ENCODE data around the gene SLC2A4.

Gene SLC2A4

GRCh38 chr17:7256766-7257456, 24.6 kb upstream of the SLC2A4 start:
- H3K4me3 ChIP-seq (replicated peaks; ENCODE audit: low read depth, low read length) = no peak overlapping the region
- DNase-seq (ENCODE audit: low read depth) = no peak
- TF ChIP-seq CTCF (IDR thresholded peaks at IDR 0.05; ENCODE audit: low read length, missing control alignments) = no peak

DNA sequence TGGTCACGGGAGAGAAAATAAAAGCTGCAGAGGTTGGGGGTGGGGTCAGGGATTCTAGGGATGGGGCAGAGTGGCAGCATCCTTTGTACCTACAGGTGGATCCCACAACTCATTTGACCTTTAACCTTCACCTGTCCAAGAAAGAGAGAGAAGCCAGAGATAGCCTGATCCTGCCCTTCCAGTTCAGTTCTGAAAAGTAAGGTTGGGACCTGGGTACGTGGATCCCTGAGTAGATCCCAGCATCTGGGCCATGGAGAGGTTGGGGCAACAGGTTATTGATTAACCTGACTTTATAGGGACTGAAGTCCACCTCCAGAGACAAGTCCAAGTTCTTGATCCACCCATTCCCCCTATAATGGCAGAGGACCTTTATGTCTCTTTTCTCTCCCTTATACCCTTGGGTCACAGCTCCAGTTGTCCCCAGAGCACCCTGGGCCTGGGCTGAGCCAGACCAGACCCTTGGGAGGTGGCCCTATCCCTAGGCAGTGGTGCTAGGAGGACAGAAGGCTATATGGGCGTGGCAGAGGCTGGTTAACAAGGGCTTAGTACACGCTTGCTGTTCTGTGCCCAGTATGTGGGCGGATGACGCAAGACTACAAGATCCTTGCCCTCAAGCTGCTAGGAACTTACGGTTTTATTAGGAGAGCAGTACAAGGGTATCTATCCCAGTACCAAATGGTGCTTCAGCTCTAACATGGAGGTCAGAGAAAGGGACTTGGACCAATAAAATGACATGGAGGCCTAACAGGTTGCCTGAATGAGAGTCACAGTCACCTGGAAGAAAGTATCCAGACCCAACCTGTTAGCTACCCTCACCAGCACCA, 22.6 kb upstream of the SLC2A4 start:
- DNase-seq (ENCODE audit: low read depth) = peak; percentile 44
- no peak for TF ChIP-seq CTCF (IDR thresholded peaks at IDR 0.05; ENCODE audit: low read length, missing control alignments)
- no peak overlapping the region for H3K4me3 ChIP-seq (replicated peaks; ENCODE audit: low read depth, low read length)

- no peak for TF ChIP-seq CTCF (IDR thresholded peaks at IDR 0.05; ENCODE audit: low read length, missing control alignments)
- H3K4me3 ChIP-seq (replicated peaks; ENCODE audit: low read depth, low read length) = no peak overlapping the region
- no peak for DNase-seq (ENCODE audit: low read depth)
These were observed 22.0 kb upstream of the SLC2A4 start for GRCh38 chr17:7259555-7259889.

- TF ChIP-seq CTCF (IDR thresholded peaks at IDR 0.05; ENCODE audit: low read length, missing control alignments) = no peak
- H3K4me3 ChIP-seq (replicated peaks; ENCODE audit: low read depth, low read length) = no peak overlapping the region
These were observed 21.4 kb upstream of the SLC2A4 start for GRCh38 chr17:7260151-7260550.

DNA sequence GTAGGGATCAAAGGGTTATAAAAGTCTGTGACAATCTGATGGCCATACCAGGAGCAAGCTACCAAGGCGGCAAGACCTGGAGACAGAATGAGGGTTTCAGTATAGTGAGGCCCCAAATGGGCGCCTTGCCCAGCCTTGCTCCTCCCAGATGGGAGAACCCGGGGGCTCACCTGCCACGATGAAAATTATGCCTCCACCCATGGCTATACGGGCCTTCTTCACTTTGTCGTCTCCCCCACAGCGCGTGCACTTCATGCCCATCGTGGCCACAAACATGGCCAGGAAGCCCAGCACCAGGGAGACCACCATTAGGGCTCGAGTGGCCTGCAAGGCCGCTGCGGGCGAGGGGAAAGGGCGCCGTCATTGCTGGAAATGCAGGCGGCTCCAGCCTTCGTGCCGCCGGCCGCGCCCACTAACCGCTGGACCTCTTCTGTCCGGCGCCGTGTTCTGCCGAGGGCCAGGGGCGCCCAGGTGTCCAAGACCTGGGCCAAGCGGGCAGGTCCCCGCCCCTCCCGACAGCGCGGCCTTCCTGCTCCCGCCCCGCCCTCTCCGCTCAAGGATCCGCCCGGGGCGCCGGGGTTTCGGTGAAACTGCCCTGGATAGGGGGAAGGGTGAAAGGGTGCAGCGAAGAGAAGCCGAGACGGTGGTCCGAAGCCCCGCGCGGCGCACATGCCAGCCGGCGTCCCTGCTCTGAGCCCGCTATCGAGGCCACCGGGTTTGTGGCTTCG, 20.7 kb upstream of the SLC2A4 start:
- no peak for TF ChIP-seq CTCF (IDR thresholded peaks at IDR 0.05; ENCODE audit: low read length, missing control alignments)
- no peak for DNase-seq (ENCODE audit: low read depth)
- H3K4me3 ChIP-seq (replicated peaks; ENCODE audit: low read depth, low read length) = peak overlapping the region; percentile 40

More at GRCh38 chr17:7260151-7260550, 21.4 kb upstream of the SLC2A4 start:
- DNase-seq (ENCODE audit: low read depth) = no peak

- H3K4me3 ChIP-seq (replicated peaks; ENCODE audit: low read depth, low read length) = peak overlapping the region; percentile 40
- DNase-seq (ENCODE audit: low read depth) = no peak
- TF ChIP-seq CTCF (IDR thresholded peaks at IDR 0.05; ENCODE audit: low read length, missing control alignments) = no peak
These were observed 19.9 kb upstream of the SLC2A4 start for GRCh38 chr17:7261379-7262191.
